ENCODE results near the gene PAN2.
"Not testable (repeated sequence)": the region's sequence is repeated elsewhere in the genome, so short reads cannot be mapped to it uniquely, and the experiment has no call there.

PAN2 gene

GRCh38 chr12:56272468-56272867 is 61.3 kb downstream of the PAN2 start:
- in situ Hi-C loops (cut with MboI; ENCODE audit: low sequenced_read_pairs): not testable (repeated sequence)

GRCh38 chr12:56271031-56271430 is 62.8 kb downstream of the PAN2 start:
- in situ Hi-C loops (cut with MboI; ENCODE audit: low sequenced_read_pairs): no loop called here

GRCh38 chr12:56267443-56268071 is 66.2 kb downstream of the PAN2 start:
- in situ Hi-C loops (cut with MboI; ENCODE audit: low sequenced_read_pairs): no loop called here

- in situ Hi-C loops (cut with MboI; ENCODE audit: low sequenced_read_pairs): no loop called here
Measured at GRCh38 chr12:56266693-56267442, 66.9 kb downstream of the PAN2 start, which contains the start of gene COQ10A. COQ10A (plus strand) TSS chr12:56266942; CDS start chr12:56267119, 177 bp downstream.

Data from HL-60/S4 treated with phorbol 12-myristate 13-acetate at 8.2 ng/mL for 4 days and 3 days (cell line).